ENCODE measurements around the gene PNMT.

- TF ChIP-seq CTBP1 (IDR thresholded peaks at IDR 0.05; ENCODE audit: borderline replicate concordance) (no peak), SUZ12 (IDR thresholded peaks at IDR 0.05) (no peak), TARDBP (IDR thresholded peaks at IDR 0.05) (no peak), FOXM1 (IDR thresholded peaks at IDR 0.05; ENCODE audit: borderline replicate concordance) (no peak), ELF4 (IDR thresholded peaks at IDR 0.05) (no peak), BHLHE40 (IDR thresholded peaks at IDR 0.05; ENCODE audit: borderline replicate concordance) (no peak)
These were observed 44.8 kb upstream of the PNMT start for GRCh38 chr17:39623356-39623950.
